Mucosa of gallbladder (tissue), 1 donor: Measurements from ENCODE around the gene SLC34A1. TPM values are rescaled to one million over a fixed set of nuclear protein-coding genes. Genes with fewer than 3 reads are reported as not detected.

Experiments used
- DNase-seq: peaks from one replicate; pipeline ENCODE4 v3.0.0-alpha.2; 2020; ENCODE audit warnings: low spot score
- total RNA-seq: library from RNA; stranded (reverse); gene quantifications from one replicate; pipeline ENCODE4 v1.2.1, GENCODE V29; 2021
- donor health status: DM: no; HTN: no; CAD: no.

SLC34A1 gene
- total RNA-seq, 1 donor from 2014 or later, result 0.06 TPM

DNA sequence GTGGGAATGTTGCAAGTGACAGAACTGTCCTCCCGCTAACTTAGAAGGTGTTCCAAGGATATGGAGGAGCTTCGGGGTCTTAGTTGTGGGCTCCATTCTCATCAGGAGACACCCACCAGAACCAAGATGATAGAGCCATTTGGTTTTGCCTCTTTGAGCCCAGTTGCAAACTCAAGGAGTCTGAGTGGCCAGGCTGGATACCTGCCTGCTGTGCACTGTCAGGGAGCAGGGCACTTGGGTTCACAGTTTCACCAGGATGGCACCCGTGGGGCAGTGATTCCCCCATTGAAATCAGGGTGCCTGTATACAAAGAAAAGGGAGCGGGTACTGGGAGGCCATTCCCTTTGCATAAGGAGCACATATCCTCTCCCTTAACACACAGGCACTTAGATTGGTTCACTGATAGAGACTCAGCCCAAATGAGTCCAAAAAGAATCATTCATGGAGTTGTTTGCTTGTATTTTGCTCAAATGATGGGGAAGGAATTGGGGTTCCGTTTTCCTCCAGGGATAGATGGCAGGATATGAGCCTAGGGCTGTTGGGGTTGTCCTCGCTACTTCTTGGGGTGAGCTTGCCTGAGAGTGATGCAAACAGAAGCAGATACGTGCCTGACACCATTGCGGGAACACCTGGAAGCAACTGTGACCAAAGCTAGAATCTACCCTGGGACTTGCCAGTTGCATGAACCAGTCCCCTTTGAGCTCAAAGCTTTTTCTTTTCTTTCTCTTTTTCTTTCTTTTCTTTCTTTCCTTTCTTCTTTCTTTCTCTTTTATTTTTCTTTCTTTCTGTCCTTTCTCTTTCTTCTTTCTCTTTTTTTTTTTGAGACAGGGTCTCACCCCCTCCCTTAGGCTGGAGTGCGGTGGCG, 61.0 kb downstream of the SLC34A1 start:
- no peak for DNase-seq

DNA sequence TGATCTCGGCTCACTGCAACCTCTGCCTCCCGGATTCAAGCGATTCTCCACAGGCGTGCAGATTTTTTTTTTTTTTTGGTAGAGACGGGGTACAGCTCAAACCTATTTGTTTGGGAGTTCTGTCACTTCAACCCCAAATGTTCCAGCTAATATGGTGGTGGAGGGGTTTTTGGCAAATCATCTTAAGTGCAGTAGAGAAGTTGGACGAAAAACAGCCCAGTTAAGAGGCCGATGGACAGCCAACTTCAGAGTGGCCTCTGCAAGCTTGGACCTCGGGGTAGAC, 61.6 kb downstream of the SLC34A1 start:
- no peak for DNase-seq

DNA sequence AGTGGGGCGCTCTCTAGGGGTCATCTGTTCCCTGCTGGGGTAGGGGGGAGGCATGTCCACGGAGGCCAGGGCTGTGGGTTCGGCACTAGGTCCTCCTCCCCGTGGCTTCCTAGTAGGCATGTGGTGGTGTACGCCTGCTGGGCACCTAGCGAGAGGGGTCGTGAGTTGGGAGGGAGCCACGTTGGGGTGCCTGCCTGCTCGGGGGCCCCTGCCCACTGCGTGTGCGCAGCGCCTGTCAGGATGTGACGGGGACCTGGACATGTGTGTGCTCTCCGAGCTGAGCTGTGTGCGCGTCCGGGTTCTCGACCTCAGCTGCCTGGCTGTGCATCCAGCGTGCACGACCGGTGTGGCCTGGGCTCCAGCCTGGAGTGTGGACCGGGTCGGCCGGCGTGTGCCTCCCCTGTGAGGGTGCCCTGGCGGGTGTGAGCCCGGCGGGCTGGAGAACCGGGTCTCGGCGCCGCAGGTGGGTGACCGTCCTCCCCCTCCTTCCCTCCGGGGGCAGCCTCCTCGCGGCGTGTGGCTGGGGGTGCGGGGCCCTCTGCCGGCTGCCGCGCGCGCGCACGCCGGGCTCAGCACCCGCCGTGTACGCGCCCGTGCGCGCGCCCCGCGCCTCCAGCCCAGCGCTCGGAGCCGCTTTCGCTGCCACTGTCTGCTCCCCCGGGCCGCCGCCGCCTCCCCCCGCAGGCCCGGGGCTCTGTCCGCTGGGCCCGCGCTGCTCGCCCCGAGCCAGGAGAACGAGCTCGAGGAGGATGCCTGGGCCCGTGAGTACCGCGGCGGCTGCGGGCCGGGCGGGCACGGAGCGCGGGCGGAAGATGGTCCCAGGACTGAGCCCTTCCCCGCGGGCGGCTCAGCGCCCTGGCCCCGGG, 62.2 kb downstream of the SLC34A1 start, which contains the start of gene PRR7:
TSS of gene PRR7 (plus strand) at position 615 of the 866 bp plus-strand sequence. CDS start 8,254 bp downstream, outside the sequence.
- peak; percentile 56 for DNase-seq

DNA sequence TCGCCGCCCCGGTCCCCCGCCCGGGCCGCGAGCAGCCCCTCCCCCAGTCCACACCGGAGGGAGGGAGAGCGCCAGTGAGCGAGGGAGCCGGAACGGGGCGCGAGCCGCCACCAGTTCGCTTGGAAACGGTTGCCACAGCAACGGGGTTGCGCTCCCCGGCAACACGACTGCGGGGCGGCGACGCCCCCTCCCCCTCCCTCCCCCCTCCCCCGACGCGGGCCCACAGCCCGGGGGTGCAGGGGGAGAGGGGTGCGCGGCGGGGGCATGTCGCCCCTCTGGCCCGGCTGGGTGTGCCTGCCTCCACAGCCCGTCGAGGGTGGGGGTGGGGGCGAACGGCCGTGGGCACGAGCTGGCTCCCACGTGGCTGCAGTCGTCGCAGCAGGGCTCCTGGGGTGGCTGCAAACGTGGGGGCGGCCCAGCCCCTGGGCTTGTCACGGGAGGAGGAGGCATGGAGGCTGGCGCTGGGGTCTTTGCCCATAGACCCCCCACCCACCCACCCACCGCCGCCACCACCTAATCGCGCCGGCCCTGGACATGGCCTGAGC, 62.9 kb downstream of the SLC34A1 start:
- DNase-seq, result peak; percentile 45

DNA sequence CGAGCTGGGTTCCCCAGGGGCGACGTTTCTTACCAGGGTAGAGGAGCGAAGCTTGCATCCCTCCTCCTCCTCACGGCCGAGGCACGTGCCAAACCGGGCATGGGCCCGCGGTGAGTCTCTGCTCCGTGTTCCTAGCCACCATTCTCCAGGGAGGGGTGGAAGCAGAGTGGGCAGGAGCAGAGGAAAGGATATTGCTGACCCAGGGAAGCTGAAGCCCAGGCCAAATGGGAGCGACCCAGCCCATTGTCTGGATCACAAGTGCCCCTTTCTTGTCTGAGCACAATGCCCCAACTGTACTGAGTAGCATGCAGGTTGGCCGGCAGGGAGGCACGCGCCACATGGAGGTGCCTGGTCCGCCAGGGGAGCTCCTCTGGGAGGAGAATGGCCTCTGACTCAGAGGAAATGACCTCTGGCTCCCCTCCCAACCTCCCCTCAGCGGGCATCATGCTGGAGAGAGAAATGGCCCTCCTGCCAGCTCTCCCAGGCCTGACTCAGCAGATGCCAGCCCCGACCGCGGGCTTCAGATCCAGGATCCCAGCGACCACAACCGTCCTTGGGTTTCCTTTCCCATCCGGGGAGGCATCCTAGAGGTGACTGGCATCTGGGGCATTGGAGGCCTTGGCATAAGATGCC, 63.5 kb downstream of the SLC34A1 start:
- peak; percentile 47 for DNase-seq

Other genes with a start within 250 kb of the SLC34A1 start
- 61.0 TPM for gene RAB24, start 80.7 kb upstream of the SLC34A1 start, total RNA-seq
- 106 TPM for gene PRELID1, start 80.6 kb upstream of the SLC34A1 start, total RNA-seq
- gene MXD3, start 72.5 kb upstream of the SLC34A1 start, total RNA-seq, result 9.7 TPM
- 184 TPM for gene LMAN2, start 32.8 kb upstream of the SLC34A1 start, total RNA-seq
- gene RGS14, start 26.5 kb upstream of the SLC34A1 start, total RNA-seq, result 46.3 TPM
- not detected for gene PFN3, start 16.2 kb downstream of the SLC34A1 start, total RNA-seq
- 15.3 TPM for gene F12, start 25.1 kb downstream of the SLC34A1 start, total RNA-seq
- gene GRK6, start 42.2 kb downstream of the SLC34A1 start, total RNA-seq, result 39.5 TPM
- 7.8 TPM for gene PRR7, start 62.4 kb downstream of the SLC34A1 start, total RNA-seq
- gene DBN1, start 89.2 kb downstream of the SLC34A1 start, total RNA-seq, result 89.0 TPM
- 227 TPM for gene PDLIM7, start 113.2 kb downstream of the SLC34A1 start, total RNA-seq
- gene DOK3, start 125.4 kb downstream of the SLC34A1 start, total RNA-seq, result 12.8 TPM
- gene DDX41, start 132.5 kb downstream of the SLC34A1 start, total RNA-seq, result 84.8 TPM
- gene FAM193B, start 170.1 kb downstream of the SLC34A1 start, total RNA-seq, result 98.1 TPM
- 155 TPM for gene TMED9, start 207.8 kb downstream of the SLC34A1 start, total RNA-seq
- gene B4GALT7, start 215.7 kb downstream of the SLC34A1 start, total RNA-seq, result 36.1 TPM